ENCODE results near the gene CHKB.

CHKB gene

DNA sequence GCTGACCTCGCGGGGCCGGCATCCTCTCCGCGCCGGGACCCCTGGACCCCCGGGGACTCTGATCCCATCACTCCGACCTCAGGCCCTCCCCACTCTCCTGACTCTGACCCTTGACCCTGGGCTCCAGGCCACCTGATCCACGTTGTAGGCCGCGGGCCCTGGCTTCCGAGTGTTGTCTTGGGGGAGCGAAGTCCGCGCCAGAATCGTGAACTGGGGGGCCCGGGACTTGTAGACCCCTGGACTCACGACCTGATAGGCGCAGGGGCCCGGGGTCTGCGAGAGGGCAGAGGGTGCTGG is 52.1 kb downstream of the CHKB start:
- TF ChIP-seq, protein P1, sequence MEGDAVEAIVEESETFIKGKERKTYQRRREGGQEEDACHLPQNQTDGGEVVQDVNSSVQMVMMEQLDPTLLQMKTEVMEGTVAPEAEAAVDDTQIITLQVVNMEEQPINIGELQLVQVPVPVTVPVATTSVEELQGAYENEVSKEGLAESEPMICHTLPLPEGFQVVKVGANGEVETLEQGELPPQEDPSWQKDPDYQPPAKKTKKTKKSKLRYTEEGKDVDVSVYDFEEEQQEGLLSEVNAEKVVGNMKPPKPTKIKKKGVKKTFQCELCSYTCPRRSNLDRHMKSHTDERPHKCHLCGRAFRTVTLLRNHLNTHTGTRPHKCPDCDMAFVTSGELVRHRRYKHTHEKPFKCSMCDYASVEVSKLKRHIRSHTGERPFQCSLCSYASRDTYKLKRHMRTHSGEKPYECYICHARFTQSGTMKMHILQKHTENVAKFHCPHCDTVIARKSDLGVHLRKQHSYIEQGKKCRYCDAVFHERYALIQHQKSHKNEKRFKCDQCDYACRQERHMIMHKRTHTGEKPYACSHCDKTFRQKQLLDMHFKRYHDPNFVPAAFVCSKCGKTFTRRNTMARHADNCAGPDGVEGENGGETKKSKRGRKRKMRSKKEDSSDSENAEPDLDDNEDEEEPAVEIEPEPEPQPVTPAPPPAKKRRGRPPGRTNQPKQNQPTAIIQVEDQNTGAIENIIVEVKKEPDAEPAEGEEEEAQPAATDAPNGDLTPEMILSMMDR (IDR thresholded peaks at IDR 0.05; ENCODE audit: control insufficient read depth, insufficient read depth, low read depth, low read length, missing control alignments) = no peak
- no peak for DNase-seq (ENCODE audit: low read depth)
- peak overlapping the region; percentile 52 for H3K4me3 ChIP-seq (ENCODE audit: control insufficient read depth, low read depth, low read length)

DNA sequence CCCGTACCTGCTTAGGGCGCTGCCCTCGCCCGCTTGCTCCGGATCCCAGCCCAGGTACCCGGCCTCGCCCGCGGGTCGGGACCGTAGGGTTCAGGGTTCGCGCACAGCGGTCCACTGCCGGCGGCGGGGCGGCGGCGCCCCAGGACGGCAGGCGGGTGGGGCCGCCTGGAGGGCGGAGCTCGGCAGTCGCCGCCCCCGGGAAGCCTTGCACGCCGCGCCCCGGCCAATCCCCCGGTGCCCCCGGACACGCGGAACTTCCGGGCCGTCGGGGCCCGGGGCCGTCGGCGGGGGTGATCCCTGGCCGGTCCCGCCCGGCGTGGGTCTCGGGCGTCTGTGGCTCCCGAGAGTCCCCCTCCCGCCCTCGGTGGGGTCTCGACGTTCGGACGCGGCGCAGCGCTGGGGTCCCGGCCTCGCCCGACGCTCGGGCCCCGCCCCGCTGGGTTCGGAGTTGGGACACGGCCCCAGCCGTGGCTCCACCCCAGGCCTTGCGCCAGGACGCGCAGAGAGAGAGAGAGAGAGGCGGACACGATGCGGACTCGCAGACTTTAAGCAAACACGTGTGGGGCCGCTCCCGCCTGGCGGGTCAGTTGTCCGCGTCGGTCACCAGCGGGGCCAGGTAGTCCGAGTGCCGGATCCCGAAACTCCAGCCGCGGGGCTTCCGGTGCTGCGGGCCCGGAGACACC is 52.6 kb downstream of the CHKB start, which contains the start of gene TYMP:
Gene TYMP, minus strand, starts transcription at position 116 of the 683 bp plus-strand sequence. CDS start 303 bp downstream, outside the sequence.
- TF ChIP-seq, protein P1 (IDR thresholded peaks at IDR 0.05; ENCODE audit: control insufficient read depth, insufficient read depth, low read depth, low read length, missing control alignments) = no peak
- DNase-seq (ENCODE audit: low read depth) = peak; percentile 46
- H3K4me3 ChIP-seq (ENCODE audit: control insufficient read depth, low read depth, low read length) = peak within 1 kb of the TSS; percentile 52

DNA sequence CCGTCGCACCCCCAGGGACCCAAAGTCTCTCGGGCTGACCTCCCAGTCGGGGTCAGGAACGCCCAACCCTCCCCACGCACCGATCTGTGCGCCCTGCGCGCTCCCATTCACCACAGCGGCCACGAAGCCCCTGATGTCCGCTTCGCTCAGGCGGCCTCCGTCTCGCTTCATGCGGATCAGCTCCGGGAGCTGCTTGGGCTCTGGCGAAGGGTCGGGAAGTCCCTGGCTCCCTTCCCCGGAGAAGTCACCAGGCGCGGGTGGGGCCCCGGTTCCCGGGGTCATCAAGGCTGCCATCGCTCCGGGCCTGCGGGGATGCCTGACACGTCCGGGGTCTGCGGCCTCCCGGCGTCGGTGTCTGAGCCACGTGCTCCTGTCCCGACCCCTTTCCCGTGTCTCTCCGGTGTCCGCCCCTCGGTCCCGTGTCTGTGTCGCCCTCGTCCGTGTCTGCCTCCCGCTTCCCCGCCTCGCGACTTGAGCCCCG is 53.2 kb downstream of the CHKB start:
- H3K4me3 ChIP-seq (ENCODE audit: control insufficient read depth, low read depth, low read length) = peak overlapping the region; percentile 44
- no peak for DNase-seq (ENCODE audit: low read depth)

More for the DNA sequence above, 53.2 kb downstream of the CHKB start:
- TF ChIP-seq, protein P1 (IDR thresholded peaks at IDR 0.05; ENCODE audit: control insufficient read depth, insufficient read depth, low read depth, low read length, missing control alignments) = no peak

All from AG09309 (cell line).